ENCODE results near the gene IFNLR1. TPM values are rescaled to one million over a fixed set of nuclear protein-coding genes. Genes with fewer than 3 reads are reported as not detected.

The IFNLR1 gene
- total and polyA plus RNA-seq, 2 donors (not counting 3 experiments of a cell fraction or from before 2014, with no cell fraction given) = 0.01 TPM; not detected in 1

DNA sequence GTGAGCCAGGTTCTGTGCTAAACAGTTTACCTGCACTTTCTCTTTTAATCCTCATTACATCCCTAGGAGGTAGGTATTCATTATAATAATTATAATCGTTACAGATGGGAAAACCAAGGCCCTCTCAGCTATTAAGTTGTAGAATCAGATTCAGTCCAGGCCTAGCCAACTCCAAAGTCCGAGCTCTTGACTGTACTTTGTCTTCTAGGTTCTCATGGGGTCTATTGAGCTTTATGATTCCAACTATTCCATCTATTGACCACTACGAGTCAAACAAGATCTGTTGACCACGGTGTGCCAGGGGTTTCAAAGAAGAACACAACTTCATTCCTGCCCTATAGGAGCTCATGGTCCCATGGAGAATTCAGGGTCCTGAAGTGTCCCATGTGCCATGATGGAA is 2.0 kb downstream of the IFNLR1 start:
- POLR2A ChIA-PET = interaction anchor here (1.0 kb wide), 1 partner anchor 184 kb away, joined by 3 read pairs; no protein-coding TSS in a partner anchor
- BruUV-seq (replicated peaks) = no TSS peak
- CTCF ChIA-PET = interaction anchor here (1.0 to 7.6 kb wide), 5 partner anchors 14 to 402 kb away, joined by 3 to 77 read pairs (median 4); no protein-coding TSS in a partner anchor

More for the DNA sequence above, 2.0 kb downstream of the IFNLR1 start:
- dilution Hi-C loops (cut with MboI; ENCODE audit: extremely low pct_ligation_motif_present, low sequenced_read_pairs) = no loop called here
- DNase-seq (ENCODE audit: low read depth, low spot score) (no peak), FAIRE-seq (no peak)
- intact Hi-C loops (cut with micrococcal nuclease) = no loop called here
- Histone ChIP-seq H2AFZ (ENCODE audit: low read depth, low read length) (no peak overlapping the region), H3K9me1 (replicated peaks; ENCODE audit: control insufficient read depth, extremely low read depth, insufficient read depth, low read length) (no peaks in the 10 kb centered on the region), H3K27ac (ENCODE audit: insufficient read depth, low read depth, low read length) (no peak overlapping the region), H4K20me1 (replicated peaks; ENCODE audit: control insufficient read depth, extremely low read depth, insufficient read depth, low read length) (no peaks in the 10 kb centered on the region), H3K4me1 (ENCODE audit: control insufficient read depth, extremely low read depth, insufficient read depth, low read length) (peaks cover 2% of the 10 kb centered on the region), H3K9ac (replicated peaks; ENCODE audit: extremely low read depth, insufficient read depth, low read length) (no peak overlapping the region), H3K27me3 (ENCODE audit: control insufficient read depth in 2 of 2, insufficient read depth in 2 of 2, low read length in 2 of 2) (peaks cover 13 to 14% of the 10 kb centered on the region in 2 experiments), H3K79me2 (ENCODE audit: control insufficient read depth, insufficient read depth, low read length) (no peaks in the 10 kb centered on the region), H3K9me3 (replicated peaks; ENCODE audit: control insufficient read depth, insufficient read depth, low read length) (no peaks in the 10 kb centered on the region), H3K4me3 (replicated peaks in 1 of 3; ENCODE audit: insufficient read depth in 1 of 3, low read depth in 1 of 3, low read length in 3 of 3) (no peak overlapping the region), H3K4me2 (ENCODE audit: insufficient read depth, low read length) (no peak overlapping the region), H3K36me3 (ENCODE audit: control insufficient read depth in 2 of 2, extremely low read depth in 1 of 2, insufficient read depth in 2 of 2, low read length in 2 of 2) (no peaks in the 10 kb centered on the region)
- TF ChIP-seq FOS (IDR thresholded peaks at IDR 0.05; ENCODE audit: borderline replicate concordance, insufficient read depth, low read length) = no peak
- TF ChIP-seq MYC (IDR thresholded peaks at IDR 0.05; ENCODE audit: low read depth, low read length) = no peak
- TF ChIP-seq, protein P1, sequence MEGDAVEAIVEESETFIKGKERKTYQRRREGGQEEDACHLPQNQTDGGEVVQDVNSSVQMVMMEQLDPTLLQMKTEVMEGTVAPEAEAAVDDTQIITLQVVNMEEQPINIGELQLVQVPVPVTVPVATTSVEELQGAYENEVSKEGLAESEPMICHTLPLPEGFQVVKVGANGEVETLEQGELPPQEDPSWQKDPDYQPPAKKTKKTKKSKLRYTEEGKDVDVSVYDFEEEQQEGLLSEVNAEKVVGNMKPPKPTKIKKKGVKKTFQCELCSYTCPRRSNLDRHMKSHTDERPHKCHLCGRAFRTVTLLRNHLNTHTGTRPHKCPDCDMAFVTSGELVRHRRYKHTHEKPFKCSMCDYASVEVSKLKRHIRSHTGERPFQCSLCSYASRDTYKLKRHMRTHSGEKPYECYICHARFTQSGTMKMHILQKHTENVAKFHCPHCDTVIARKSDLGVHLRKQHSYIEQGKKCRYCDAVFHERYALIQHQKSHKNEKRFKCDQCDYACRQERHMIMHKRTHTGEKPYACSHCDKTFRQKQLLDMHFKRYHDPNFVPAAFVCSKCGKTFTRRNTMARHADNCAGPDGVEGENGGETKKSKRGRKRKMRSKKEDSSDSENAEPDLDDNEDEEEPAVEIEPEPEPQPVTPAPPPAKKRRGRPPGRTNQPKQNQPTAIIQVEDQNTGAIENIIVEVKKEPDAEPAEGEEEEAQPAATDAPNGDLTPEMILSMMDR (IDR thresholded peaks at IDR 0.05; ENCODE audit: extremely low read depth in 1 of 2, insufficient read depth in 1 of 2, low read depth in 1 of 2, low read length in 2 of 2) = no peak
- TF ChIP-seq, protein P2, sequence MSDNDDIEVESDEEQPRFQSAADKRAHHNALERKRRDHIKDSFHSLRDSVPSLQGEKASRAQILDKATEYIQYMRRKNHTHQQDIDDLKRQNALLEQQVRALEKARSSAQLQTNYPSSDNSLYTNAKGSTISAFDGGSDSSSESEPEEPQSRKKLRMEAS (IDR thresholded peaks at IDR 0.05; ENCODE audit: insufficient read depth, insufficient read length) = no peak
- TF ChIP-seq GATA2 (IDR thresholded peaks at IDR 0.05; ENCODE audit: insufficient read depth, insufficient read length, low read depth, low read length) = no peak
- no peak for TF ChIP-seq JUN (IDR thresholded peaks at IDR 0.05; ENCODE audit: borderline replicate concordance, insufficient read depth, insufficient read length, low read depth)
- no peak for TF ChIP-seq POLR2AphosphoS5 (IDR thresholded peaks at IDR 0.05; ENCODE audit: insufficient read depth, low read depth, low read length)
- TF ChIP-seq POLR2A (IDR thresholded peaks at IDR 0.05; ENCODE audit: low read depth, low read length) = no peak
- no peak for TF ChIP-seq EZH2 (IDR thresholded peaks at IDR 0.05; ENCODE audit: borderline replicate concordance, low read depth, low read length, severe bottlenecking)

All from endothelial cell of umbilical vein (primary cell).